Uterus (tissue), 2 donors: ENCODE measurements around the gene OCA2.

ENCODE experiments used
- CTCF ChIP-seq, 4 experiments: fragments of 200-600 bp in 2 of 4; fragments of 450-650 bp in 2 of 4; sonication (generic) in 2 of 4; IDR thresholded peaks; one replicate each; pipeline ENCODE4 v1.5.1; 2016 to 2019; ENCODE audit warnings: antibody characterized with exemption in 4 of 4, mild to moderate bottlenecking in 2 of 4, moderate library complexity in 1 of 4
- POLR2A ChIP-seq, 2 donors: fragments of 450-650 bp; IDR thresholded peaks; one replicate each; pipeline ENCODE4 v1.6.1; 2016; ENCODE audit warnings: antibody characterized with exemption in 2 of 2, mild to moderate bottlenecking in 1 of 2, moderate library complexity in 1 of 2

DNA sequence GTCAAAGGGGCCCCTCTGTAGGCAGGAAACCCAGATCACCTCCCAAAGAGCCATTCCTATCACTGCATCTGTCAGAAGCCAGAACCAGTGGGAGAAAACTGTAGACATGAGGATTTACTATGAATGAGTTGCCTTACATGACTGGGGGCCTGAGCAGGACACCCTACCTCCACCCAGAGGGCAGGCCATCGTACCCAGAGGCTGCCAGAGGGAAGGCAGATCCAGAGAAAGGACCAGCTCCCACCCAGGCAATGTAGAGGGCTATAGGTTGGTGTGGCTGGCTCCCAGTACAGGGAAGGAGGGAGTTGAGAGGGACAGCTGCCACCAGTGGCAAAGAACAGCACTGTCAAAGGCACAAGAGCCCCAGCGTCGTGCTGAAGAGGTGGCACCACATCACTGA, 233.2 kb downstream of the OCA2 start:
- TF ChIP-seq CTCF (IDR thresholded peaks at IDR 0.05) (no peak), POLR2A (IDR thresholded peaks at IDR 0.05) (no peak)
